ENCODE results near the gene ASS1.
"Not testable (repeated sequence)": the region's sequence is repeated elsewhere in the genome, so short reads cannot be mapped to it uniquely, and the experiment has no call there.

Gene ASS1

DNA sequence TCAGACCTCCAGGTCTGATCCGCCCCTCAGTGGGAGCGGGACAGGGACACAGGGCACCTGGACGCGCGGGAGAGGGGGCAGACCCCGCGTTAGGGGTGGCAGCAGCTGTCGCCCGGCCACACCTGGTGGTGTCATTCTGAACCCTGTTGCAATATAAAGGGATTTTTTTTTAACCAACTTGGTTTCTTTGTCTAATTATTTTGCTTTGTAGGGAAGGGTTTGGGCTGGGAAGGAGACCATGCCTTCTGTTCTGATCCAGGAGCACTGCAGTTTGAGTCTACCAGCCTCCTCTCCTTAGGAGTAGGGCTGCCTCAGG lies 10.9 kb upstream of the ASS1 start:
- DNase-seq (ENCODE audit: low read depth) = no peak

DNA sequence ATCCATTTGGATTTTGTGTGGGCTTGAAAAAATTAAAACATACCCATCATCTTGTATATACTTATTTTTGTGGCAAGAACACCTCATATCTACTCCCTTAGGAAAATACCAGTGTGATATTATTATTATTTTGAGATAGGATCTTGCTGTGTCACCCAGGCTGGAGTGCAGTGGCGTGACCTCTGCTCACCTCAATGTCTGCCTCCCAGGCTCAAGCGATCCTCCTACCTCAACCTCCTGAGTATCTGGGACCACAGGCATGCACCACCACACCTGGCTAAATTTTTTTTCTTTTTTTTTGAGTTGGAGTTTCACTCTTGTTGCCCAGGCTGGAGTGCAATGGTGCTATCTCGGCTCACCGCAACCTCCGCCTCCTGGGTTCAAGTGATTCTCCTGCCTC lies 10.1 kb upstream of the ASS1 start:
- not testable (repeated sequence) for DNase-seq (ENCODE audit: low read depth)

DNA sequence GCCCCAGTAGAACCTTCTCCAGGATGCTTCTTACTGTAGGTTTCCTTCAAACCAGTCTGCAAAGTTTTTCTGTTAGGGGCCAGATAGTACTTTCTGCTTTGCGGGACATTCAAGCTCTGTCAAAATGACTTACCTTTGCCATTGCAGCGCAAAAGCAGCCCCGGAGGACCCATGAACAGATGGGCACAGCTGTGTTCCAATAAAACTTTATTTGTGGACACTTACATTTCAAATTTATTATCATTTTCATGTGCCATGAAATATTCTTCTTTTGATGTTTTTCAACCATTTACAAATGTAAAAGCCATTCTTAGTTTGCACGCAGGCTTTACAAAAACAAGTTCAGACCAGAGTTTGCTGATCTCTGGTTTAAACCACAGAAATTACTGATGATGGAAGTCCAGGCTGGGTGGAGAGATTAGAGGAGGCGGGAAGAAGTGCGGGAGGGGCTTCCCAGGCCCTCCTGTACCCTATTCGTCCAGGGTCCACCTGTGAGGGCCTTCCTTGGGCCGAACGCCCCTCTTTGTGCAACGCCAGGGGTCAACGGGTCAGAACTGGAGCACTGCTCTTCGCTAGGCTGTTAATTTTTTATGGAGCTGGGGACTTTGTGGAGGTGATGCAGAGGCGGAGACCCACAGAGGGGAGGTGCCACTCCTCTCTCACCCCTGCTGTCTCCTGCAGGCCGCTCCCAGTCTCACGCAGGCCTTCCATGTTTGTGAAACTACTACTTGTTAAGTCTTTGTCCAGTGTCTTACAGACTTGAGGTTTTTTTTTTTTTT lies 7.6 kb upstream of the ASS1 start:
- no peak for DNase-seq (ENCODE audit: low read depth)

DNA sequence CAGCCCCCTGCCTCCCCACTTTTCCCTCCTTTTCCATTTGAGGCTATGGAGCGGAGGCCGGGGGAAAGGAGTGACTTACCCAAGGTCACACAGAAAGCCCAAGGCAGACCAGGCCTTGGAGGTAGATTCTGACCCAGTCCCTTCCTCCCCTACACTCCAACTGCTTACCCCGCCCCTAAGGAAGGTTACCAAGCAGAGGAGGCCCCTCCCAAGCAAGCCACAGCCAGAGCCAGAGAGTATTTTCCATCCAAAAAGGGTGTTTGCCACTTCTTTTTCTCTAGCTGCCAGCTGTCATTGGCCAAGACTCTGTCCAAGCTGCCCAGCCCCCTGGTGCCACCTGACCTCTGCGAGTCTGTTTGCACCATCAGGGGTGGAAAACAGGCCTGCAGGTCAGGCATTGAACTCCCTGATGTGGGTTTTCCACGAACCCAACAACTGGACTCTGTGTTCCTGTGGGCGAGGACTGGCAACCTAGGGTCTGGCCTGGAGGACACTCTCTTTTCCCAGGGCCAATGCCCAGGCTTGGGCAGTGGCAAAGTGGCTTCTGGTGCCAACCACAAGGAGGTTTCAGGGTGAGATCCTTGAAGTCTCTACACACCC lies 6.3 kb upstream of the ASS1 start:
- no peak for DNase-seq (ENCODE audit: low read depth)

DNA sequence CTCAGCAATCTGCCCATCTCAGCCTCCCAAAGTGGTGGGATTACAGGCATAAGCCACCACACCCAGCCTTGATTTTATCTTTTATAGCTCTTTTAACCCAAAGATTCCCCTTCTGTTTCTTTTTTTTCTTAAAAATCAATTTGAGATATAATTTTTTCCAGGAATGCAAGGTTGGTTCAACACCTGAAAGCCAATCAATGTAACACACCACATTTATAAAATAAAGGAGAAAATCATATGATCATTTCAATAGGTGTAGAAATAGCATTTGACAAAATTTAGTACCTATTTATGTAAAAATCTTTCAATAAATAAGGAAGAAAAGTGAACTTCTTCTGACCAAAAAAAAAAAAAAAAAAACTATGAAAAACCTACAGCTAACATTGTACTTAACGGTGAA lies 3.7 kb upstream of the ASS1 start:
- no peak for DNase-seq (ENCODE audit: low read depth)

DNA sequence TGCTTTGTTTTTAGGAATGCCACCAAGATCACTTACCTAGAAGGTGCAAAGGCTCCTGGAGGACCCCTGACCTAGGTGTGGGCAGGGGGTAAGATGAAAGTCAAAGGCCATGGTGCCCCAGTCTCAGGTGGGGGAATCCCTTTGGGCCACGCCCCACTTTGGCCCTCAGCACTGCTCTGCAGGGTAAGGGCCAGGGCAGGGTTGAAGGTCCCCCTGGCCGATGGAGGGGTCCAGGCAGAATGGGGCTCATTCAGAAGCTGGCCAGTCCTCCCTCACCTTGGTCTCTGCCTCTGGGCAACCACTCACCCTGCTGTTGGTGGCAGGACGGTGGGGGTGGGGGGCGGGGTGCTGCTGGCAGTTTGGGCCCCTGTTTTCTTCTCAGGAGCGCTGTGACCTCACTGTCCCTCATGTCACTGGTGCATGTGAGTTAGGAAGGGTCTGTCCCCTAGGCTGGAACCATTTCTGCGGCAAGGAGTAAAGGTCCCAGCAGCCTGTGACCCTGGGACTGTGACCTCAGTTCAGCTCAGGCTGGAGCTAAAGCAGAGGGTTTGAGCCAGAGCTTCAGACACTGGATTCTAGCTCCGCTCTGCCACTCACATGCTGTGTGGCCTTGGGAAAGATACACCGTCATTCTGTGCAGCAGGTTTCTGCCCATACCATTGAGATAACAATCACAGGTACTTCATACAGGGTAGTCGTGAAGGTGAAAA lies 1.9 kb upstream of the ASS1 start:
- DNase-seq (ENCODE audit: low read depth) = no peak

DNA sequence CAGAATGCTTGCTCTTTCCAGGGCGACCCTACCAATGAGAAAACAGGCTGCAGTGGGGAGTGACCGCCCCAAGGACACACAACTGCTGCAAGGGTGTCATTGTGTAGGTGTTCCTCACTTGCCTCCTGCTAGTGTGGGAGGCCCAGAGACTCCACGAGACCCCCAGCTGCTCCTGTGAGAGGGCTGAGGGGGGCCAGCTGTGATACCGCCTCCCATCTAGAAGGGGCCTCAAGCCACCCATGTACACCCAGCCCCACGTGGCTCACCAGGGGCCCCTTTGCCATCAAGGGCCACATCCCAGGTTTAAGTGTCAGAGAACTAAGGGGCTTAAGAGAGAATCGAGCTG lies 1.3 kb upstream of the ASS1 start:
- no peak for DNase-seq (ENCODE audit: low read depth)

DNA sequence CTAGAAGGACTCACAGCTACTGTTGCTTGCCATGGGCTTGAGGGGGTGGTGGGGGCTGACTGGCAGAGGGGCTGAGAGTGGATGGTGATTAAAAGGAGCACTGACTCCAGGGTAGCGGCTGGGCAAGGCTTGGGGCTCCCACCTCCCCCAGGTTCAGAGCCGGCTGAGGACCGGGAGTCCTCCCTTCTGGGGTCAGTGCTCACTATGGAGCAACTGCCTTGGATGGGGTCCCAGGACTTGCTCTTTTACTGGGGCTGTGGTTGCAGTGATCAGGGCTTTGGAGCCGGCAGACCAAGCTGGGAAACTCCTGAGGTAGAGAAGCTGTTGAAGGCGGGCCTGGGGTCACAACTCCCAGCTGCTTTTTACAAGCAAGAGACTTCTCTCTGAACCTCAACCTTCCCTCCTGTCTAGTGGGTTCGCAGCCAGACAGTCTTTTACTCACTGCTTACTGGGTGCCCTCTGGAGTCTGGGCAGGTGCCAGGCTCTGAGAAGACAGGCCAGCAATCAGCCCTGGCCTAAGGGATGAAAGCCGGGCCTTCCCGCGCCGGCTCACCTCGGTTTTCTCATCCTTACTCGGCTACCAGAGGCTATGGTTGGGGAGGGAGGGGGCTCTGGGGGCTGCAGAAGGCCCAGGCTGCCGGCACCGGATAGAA lies 795 bp upstream of the ASS1 start:
- no peak for DNase-seq (ENCODE audit: low read depth)

DNA sequence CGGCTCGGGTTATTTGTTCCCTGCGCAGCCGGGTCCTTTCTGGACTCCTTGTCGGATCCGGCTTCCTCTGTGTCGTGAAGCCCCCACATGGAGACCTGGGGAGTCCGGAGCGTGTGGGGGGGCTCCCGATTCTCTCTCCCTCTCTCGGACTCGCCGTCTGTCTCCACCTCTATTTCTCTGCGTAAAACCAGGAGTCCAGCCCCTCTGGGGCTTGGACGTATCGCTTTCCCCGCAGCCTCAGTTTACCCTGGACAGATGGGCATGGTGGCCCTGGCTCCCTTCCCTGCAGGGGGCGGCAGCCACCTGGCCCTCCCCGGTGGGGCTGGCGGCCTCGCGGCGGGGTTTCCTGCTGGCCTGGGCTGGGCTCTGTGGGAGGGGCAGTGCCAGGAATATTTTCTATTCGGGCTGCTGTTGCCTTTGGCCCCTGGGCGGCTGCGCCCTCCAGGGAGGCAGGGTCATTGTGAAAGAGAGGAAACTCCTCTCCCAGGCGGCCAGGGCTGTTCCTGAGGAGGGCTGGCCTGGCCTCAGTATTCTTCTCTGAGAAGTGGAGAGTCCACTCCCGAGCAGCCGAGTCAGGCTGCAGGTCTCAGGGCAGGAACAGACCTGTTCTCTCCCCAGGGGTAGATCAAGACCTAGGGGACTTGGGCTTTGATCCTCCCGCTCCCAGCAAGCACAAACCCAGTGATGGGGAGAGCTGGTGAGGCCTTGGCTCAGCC lies 665 bp downstream of the ASS1 start:
- DNase-seq (ENCODE audit: low read depth) = no peak

DNA sequence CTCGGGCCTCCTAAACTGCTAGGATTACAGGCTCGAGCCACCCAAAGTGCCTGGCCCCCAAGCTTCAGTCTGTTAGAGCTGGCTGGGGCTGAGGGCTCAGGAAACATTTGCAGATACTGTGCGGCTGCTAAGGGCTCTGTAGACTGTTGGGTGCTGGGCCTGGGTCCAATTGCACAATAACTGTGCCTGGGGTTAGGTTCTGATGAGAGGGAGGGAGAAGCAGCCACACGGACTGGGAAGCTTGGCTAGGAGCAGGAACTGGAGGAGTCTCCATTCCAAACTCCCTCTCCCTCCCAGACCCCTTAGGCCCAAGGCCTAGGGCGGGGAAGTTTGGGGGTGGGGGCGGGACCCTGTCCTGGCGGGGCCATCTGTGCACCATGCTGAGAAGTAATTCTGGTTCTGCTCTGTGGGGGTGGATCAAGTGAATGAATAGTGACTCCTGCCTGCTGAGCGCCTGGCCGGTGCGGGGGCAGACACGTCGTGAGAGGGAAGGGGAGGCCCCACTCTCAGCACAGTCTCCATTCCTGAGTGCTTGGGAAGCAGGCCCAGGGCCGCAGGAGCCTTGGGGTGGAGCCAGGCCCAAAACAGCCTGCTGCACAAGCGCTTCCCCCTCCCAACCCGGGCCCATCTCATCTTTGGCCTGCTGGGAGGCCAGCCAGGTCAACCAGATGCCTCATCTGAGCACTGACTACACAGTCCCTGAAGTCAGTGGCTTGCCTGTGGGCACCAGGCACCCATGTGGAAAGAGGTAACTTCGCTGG lies 1.5 kb downstream of the ASS1 start:
- DNase-seq (ENCODE audit: low read depth) = no peak

DNA sequence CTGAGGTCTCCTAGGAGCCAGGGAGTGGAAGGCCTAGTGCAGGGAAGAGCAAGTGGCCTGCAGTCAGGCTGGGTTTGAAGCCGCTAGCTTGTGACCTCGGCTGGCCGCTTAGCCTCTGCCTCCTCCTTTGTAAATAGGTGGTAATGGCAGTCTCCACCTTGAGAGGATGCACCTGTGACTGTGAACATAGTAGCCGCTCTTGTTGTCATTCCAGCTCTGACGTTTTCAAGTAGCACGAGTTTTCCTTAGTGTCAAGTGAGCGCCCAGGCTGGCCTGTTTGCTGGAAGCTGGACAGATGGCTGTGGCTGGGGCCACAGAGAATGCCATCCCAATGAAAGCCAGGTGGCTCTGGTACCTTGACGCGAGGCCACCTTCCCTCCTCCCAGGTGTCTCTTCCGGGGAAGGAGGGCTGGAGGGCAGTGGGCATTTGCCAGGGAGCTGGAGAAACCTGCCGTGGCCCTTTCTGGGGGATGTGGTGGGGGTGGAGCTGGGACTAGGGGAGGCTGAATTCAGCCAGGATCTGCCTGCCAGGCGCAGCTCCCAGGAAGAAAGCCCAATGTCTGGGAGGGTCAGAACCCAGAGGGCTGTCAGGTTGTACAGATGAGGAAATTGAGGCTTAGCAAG lies 2.5 kb downstream of the ASS1 start:
- no peak for DNase-seq (ENCODE audit: low read depth)

DNA sequence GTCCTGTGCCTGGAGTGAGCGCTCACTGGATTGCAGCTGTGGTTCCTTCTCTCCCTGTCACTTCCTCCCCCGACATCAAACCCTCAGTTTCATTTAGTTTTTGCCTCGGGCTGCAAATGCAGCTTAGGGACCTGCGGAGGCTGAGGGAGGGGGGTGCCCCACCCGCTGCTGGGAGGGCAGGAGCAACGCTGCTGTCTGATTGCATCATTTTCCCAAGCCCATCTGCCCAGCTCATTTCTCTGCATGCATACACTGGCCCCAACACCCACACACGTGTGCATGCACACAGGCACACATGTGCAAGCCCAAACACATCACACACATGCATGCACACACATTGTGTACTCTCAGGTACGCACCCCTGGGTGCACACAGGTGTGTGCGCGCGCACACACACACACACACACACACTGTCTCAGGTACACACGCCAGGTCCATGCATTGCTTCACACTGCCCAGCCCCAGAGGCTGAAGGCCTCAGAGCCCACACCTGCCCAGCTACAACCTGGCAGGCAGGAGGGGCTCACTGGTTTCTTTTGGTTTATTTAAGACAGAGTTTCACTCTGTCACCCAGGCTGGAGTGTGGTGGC lies 3.4 kb downstream of the ASS1 start:
- DNase-seq (ENCODE audit: low read depth) = no peak

DNA sequence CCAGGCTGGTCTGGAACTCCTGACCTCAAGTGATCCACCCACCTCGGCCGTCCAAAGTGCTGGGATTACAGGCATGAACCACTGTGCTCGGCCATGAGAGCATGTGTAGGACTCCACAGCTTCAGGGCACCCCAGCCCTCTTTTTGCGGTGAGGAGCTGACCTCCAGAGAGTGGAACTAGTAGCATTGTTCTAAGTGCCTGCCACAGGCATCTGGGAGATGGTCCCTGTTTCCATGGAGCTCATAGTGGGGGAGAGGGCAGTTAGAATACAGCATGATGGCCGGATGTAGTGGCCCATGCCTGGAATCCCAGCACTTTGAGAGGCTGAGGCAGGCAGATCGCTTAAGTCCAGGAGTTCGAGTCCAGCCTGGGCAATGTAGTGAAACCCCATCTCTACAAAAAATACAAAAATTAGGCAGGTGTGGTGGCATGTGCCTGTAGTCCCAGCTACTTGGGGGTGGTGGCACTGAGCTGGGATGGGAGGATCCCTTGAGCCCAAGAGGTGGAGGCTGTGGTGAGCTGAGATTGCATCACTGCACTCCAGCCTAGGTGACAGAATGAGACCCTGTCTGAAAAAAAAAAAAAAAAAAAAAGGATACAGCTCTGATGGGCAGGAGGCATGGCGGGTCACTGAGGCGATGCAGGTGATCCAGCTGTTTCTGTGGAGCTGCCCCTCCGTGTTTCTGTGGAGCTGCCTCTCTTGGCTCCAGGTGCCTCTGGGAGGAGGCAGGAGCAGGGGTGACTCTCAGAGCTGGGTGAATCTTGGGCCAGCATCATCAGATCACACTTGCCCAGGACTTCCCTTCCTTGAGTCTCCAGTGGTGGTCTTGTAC lies 4.2 kb downstream of the ASS1 start:
- no peak for DNase-seq (ENCODE audit: low read depth)

DNA sequence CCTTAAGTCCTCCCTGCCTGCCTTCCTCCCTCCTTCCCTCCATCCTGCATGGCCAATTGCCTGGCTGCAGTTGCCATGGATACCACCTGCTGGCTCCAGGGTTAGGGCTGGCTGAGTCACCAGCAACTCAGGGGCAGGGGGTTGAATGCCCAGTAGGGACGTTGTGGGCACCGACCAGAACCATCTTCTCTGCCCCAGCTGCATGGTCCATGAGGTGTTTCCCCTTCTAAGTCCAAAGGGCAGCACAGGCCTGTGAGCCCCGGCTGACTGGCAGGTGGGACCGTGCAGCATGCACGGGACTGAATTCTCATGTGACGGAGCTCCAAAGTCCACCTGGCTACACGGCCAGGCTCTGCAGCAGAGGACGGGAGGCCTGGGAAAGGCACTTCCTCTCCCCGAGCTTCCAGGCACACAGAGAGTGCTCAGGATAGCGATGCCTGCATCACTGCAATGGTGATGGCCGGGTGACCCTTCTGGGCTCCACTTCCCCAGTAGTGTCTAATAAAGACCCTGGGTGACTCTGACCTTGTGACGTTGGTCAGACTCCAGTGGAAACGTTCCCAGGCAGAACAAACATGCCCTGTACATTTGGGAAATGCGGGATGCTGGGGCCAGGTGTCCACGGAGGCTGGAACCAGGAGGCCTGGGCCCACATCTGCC lies 5.7 kb downstream of the ASS1 start:
- no peak for DNase-seq (ENCODE audit: low read depth)

DNA sequence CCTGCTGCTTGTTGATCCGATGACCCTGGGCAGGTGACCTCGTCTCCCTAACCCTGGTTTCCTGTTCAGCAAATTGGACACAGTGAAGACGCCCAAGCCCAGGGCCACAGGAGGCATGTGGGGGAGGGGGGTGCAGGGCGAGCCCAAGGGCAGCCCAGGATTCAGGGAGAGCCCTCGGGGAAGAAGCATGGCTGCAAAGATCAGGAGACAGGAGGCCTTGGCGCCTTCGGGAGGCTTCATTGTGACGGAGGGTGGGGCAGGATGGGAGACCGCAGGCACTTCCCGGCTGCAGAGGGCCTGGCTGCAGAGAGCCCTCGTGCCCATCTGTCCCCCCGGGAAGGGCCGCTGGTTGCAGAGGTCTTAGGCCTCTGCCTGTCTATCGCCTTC lies 6.2 kb downstream of the ASS1 start:
- DNase-seq (ENCODE audit: low read depth) = no peak

DNA sequence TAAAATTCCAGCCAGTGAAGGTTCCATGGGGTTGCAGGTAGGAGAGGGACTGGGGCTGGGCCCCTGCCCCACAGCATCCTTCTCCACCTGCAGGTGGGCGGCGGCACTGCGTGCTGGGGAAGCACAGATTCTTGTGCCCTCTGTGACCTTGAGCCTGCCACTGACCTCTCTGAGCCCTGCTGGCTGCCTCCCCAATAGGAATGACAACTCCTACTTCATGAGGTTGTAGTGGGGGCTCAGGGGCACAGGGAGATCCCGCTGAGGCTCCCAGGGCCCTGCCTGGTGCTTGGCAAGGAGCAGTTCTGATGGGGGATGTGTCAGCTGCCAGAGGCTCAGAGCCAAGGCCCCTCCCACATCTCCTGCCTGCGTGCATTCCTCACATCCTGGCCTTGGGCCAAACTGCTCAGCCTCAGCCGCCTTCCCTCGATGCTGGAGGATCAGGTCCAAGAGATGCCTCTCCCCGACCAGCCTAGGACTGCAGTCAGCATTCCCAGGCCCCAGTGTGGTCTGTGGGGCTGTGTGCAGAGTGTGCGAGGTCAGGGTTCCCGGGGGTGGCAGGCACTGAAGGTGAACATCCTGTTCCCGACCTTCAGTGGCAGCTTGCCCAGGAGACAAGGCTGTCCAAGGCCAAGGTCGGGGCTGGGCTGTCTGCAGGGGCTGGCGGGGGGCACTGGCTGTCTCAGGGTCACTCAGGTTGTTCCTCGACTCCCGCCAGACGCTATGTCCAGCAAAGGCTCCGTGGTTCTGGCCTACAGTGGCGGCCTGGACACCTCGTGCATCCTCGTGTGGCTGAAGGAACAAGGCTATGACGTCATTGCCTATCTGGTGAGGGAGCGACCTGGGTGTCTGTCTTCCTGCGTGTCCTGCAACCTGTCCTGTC lies 7.0 kb downstream of the ASS1 start:
- DNase-seq (ENCODE audit: low read depth) = no peak

DNA sequence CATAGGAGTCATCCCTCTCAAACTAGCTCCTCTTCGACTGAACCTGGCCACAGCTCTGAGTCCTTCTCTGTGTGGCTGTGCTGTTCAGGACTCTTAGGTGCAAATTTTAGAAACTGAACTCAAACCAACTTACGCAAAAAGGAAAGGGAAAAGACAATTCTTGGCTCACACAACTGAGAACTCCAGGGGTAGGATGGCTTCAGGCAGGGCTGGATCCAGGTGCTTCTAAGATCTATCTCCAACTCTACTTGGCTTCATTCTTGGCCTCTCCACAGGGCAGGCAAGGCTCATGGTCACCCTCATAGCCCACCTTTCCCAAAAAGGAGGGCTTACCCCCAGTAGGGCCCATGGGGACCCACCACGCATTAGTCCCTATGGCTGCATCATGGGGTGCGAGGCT lies 8.1 kb downstream of the ASS1 start:
- no peak for DNase-seq (ENCODE audit: low read depth)

DNA sequence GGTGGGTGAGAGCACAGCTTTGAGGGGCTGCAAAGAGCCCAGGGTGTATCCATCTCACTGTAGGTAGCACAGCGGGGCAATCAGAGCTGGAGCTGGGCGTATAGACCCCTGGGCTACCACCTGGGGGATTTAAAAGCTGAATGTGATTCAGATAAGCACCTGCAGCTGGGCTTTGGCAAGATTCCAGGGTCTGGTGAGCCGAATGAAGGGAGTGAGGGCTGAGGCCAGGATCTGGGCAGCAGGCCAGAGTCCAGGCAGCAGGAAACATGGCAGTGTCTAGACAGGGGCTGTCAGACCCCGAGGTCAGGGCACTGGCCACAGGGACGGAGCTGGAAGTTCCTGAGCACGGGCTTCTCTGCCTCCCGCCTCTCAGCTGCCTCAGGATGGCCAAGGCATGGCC lies 8.7 kb downstream of the ASS1 start:
- no peak for DNase-seq (ENCODE audit: low read depth)

All from stimulated activated CD8-positive, alpha-beta memory T cell treated with anti-CD3 and anti-CD28 coated beads, Interleukin-12 subunit alpha, Interleukin-12 subunit beta, amount 100 ng/mL, for 4 hours (primary cell).